ENCODE measurements around the gene PEX7.
"Not testable (repeated sequence)": the region's sequence is repeated elsewhere in the genome, so short reads cannot be mapped to it uniquely, and the experiment has no call there.

The PEX7 gene

GRCh38 chr6:136798044-136798443, 24.3 kb upstream of the PEX7 start:
- H3K36me3 ChIP-seq (ENCODE audit: insufficient read depth, insufficient read length, low read length), result no peaks in the 10 kb centered on the region
- TF ChIP-seq SUZ12 (IDR thresholded peaks at IDR 0.05; ENCODE audit: extremely low read depth, insufficient read depth, insufficient read length) (no peak), YY1 (IDR thresholded peaks at IDR 0.05; ENCODE audit: insufficient read depth, insufficient read length) (no peak), ZNF274 (IDR thresholded peaks at IDR 0.05; ENCODE audit: low read depth, low read length) (no peak)
- DNase-seq (ENCODE audit: low read depth, low spot score), result no peak
- H3K27me3 ChIP-seq (ENCODE audit: insufficient read depth, insufficient read length), result peaks cover 6% of the 10 kb centered on the region
- H3K9me3 ChIP-seq (ENCODE audit: insufficient read depth, low read length), result 0 out of 2 replicates have a peak, but pooled peaks cover 5% of the 10 kb centered on the region
- H3K4me3 ChIP-seq (ENCODE audit: insufficient read length, low read depth), result no peak overlapping the region
- no peaks in the 10 kb centered on the region for H3K4me1 ChIP-seq (ENCODE audit: insufficient read depth, insufficient read length)
- no peak overlapping the region for H3K9ac ChIP-seq (ENCODE audit: insufficient read length, low read depth)

- no peak for DNase-seq (ENCODE audit: low read depth, low spot score)
- Histone ChIP-seq H3K9me3 (ENCODE audit: insufficient read depth, low read length) (0 out of 2 replicates have a peak, but pooled peaks cover 5% of the 10 kb centered on the region), H3K36me3 (ENCODE audit: insufficient read depth, insufficient read length, low read length) (no peaks in the 10 kb centered on the region), H3K4me3 (ENCODE audit: insufficient read length, low read depth) (no peak overlapping the region), H3K4me1 (ENCODE audit: insufficient read depth, insufficient read length) (no peaks in the 10 kb centered on the region), H3K27me3 (ENCODE audit: insufficient read depth, insufficient read length) (no peaks in the 10 kb centered on the region), H3K9ac (ENCODE audit: insufficient read length, low read depth) (no peak overlapping the region)
- no peak for TF ChIP-seq YY1 (IDR thresholded peaks at IDR 0.05; ENCODE audit: insufficient read depth, insufficient read length)
- no peak for TF ChIP-seq SUZ12 (IDR thresholded peaks at IDR 0.05; ENCODE audit: extremely low read depth, insufficient read depth, insufficient read length)
- no peak for TF ChIP-seq ZNF274 (IDR thresholded peaks at IDR 0.05; ENCODE audit: low read depth, low read length)
Measured at GRCh38 chr6:136801581-136801980, 20.8 kb upstream of the PEX7 start.

GRCh38 chr6:136803608-136804007, 18.8 kb upstream of the PEX7 start:
- H3K9ac ChIP-seq (ENCODE audit: insufficient read length, low read depth), result no peak overlapping the region
- TF ChIP-seq SUZ12 (IDR thresholded peaks at IDR 0.05; ENCODE audit: extremely low read depth, insufficient read depth, insufficient read length) (no peak), ZNF274 (IDR thresholded peaks at IDR 0.05; ENCODE audit: low read depth, low read length) (no peak), YY1 (IDR thresholded peaks at IDR 0.05; ENCODE audit: insufficient read depth, insufficient read length) (no peak)

GRCh38 chr6:136809091-136809860, 13.1 kb upstream of the PEX7 start:
- Histone ChIP-seq H3K9ac (ENCODE audit: insufficient read length, low read depth) (no peak overlapping the region), H3K9me3 (ENCODE audit: insufficient read depth, low read length) (no peaks in the 10 kb centered on the region), H3K27me3 (ENCODE audit: insufficient read depth, insufficient read length) (no peaks in the 10 kb centered on the region), H3K4me3 (ENCODE audit: insufficient read length, low read depth) (no peak overlapping the region), H3K4me1 (ENCODE audit: insufficient read depth, insufficient read length) (no peaks in the 10 kb centered on the region), H3K36me3 (ENCODE audit: insufficient read depth, insufficient read length, low read length) (no peaks in the 10 kb centered on the region)
- no peak for DNase-seq (ENCODE audit: low read depth, low spot score)
- TF ChIP-seq ZNF274 (IDR thresholded peaks at IDR 0.05; ENCODE audit: low read depth, low read length), result no peak
- no peak for TF ChIP-seq YY1 (IDR thresholded peaks at IDR 0.05; ENCODE audit: insufficient read depth, insufficient read length)
- no peak for TF ChIP-seq SUZ12 (IDR thresholded peaks at IDR 0.05; ENCODE audit: extremely low read depth, insufficient read depth, insufficient read length)

More at GRCh38 chr6:136803608-136804007, 18.8 kb upstream of the PEX7 start:
- no peak overlapping the region for H3K4me3 ChIP-seq (ENCODE audit: insufficient read length, low read depth)
- H3K4me1 ChIP-seq (ENCODE audit: insufficient read depth, insufficient read length), result no peaks in the 10 kb centered on the region
- H3K36me3 ChIP-seq (ENCODE audit: insufficient read depth, insufficient read length, low read length), result no peaks in the 10 kb centered on the region
- H3K9me3 ChIP-seq (ENCODE audit: insufficient read depth, low read length), result no peaks in the 10 kb centered on the region
- DNase-seq (ENCODE audit: low read depth, low spot score), result no peak
- no peaks in the 10 kb centered on the region for H3K27me3 ChIP-seq (ENCODE audit: insufficient read depth, insufficient read length)

- H3K27me3 ChIP-seq (ENCODE audit: insufficient read depth, insufficient read length), result no peaks in the 10 kb centered on the region
- no peak overlapping the region for H3K4me3 ChIP-seq (ENCODE audit: insufficient read length, low read depth)
- TF ChIP-seq YY1 (IDR thresholded peaks at IDR 0.05; ENCODE audit: insufficient read depth, insufficient read length) (no peak), SUZ12 (IDR thresholded peaks at IDR 0.05; ENCODE audit: extremely low read depth, insufficient read depth, insufficient read length) (no peak), ZNF274 (IDR thresholded peaks at IDR 0.05; ENCODE audit: low read depth, low read length) (no peak)
- H3K9ac ChIP-seq (ENCODE audit: insufficient read length, low read depth), result no peak overlapping the region
- H3K9me3 ChIP-seq (ENCODE audit: insufficient read depth, low read length), result no peaks in the 10 kb centered on the region
- H3K4me1 ChIP-seq (ENCODE audit: insufficient read depth, insufficient read length), result no peaks in the 10 kb centered on the region
- no peaks in the 10 kb centered on the region for H3K36me3 ChIP-seq (ENCODE audit: insufficient read depth, insufficient read length, low read length)
- DNase-seq (ENCODE audit: low read depth, low spot score), result no peak
Measured at GRCh38 chr6:136811272-136811671, 11.1 kb upstream of the PEX7 start.

- Histone ChIP-seq H3K27me3 (ENCODE audit: insufficient read depth, insufficient read length) (no peaks in the 10 kb centered on the region), H3K36me3 (ENCODE audit: insufficient read depth, insufficient read length, low read length) (no peaks in the 10 kb centered on the region), H3K4me1 (ENCODE audit: insufficient read depth, insufficient read length) (no peaks in the 10 kb centered on the region), H3K4me3 (ENCODE audit: insufficient read length, low read depth) (no peak overlapping the region), H3K9me3 (ENCODE audit: insufficient read depth, low read length) (no peaks in the 10 kb centered on the region), H3K9ac (ENCODE audit: insufficient read length, low read depth) (no peak overlapping the region)
- no peak for DNase-seq (ENCODE audit: low read depth, low spot score)
- TF ChIP-seq ZNF274 (IDR thresholded peaks at IDR 0.05; ENCODE audit: low read depth, low read length) (no peak), YY1 (IDR thresholded peaks at IDR 0.05; ENCODE audit: insufficient read depth, insufficient read length) (no peak), SUZ12 (IDR thresholded peaks at IDR 0.05; ENCODE audit: extremely low read depth, insufficient read depth, insufficient read length) (no peak)
Measured at GRCh38 chr6:136812174-136812573, 10.2 kb upstream of the PEX7 start.

GRCh38 chr6:136815608-136816007, 6.8 kb upstream of the PEX7 start:
- DNase-seq (ENCODE audit: low read depth, low spot score); H3K36me3 ChIP-seq (ENCODE audit: insufficient read depth, insufficient read length, low read length); H3K9ac ChIP-seq (ENCODE audit: insufficient read length, low read depth); H3K4me3 ChIP-seq (ENCODE audit: insufficient read length, low read depth); H3K9me3 ChIP-seq (ENCODE audit: insufficient read depth, low read length); H3K27me3 ChIP-seq (ENCODE audit: insufficient read depth, insufficient read length); H3K4me1 ChIP-seq (ENCODE audit: insufficient read depth, insufficient read length): not testable (repeated sequence)

All from NT2/D1 (cell line).